GM23338 (cell line): Measurements from ENCODE around the gene MAP3K13. TPM values are rescaled to one million over a fixed set of nuclear protein-coding genes. Genes with fewer than 3 reads are reported as not detected.

Experiments used
- ATAC-seq: fragments of 200-7000 bp; cut with Tn5 transposase; 3 replicates; pipeline ENCODE4 v1.9.1; 2020
- DNase-seq: peaks from one replicate; pipeline ENCODE4 v3.0.0-alpha.2; 2015; ENCODE audit warnings: low spot score
- H2AFZ ChIP-seq: fragments of 200-600 bp; sonication (generic); 2 replicates; pipeline ENCODE4 v1.8.0; 2016; ENCODE audit warnings: antibody characterized with exemption, mild to moderate bottlenecking, moderate library complexity
- H3F3A ChIP-seq: fragments of 200-600 bp; sonication (generic); replicated peaks from 2 replicates; pipeline ENCODE4 v1.8.0; 2017; ENCODE audit warnings: antibody characterized with exemption, mixed run types, low read depth
- H3K27ac ChIP-seq: fragments of 200-600 bp; sonication (generic); 2 replicates; pipeline ENCODE4 v1.6.1; 2016; ENCODE audit warnings: low read depth
- H3K27me3 ChIP-seq: fragments of 200-600 bp; sonication (generic); 2 replicates; pipeline ENCODE4 v1.8.0; 2016; ENCODE audit warnings: mild to moderate bottlenecking, mixed run types, moderate library complexity; ENCODE audit not compliant: insufficient read depth
- H3K36me3 ChIP-seq: fragments of 200-600 bp; sonication (generic); 2 replicates; pipeline ENCODE4 v1.8.0; 2016; ENCODE audit warnings: mild to moderate bottlenecking; ENCODE audit not compliant: insufficient read depth
- H3K4me1 ChIP-seq: fragments of 200-600 bp; sonication (generic); 2 replicates; pipeline ENCODE4 v1.8.0; 2016; ENCODE audit warnings: mild to moderate bottlenecking, moderate library complexity; ENCODE audit not compliant: insufficient read depth
- H3K4me2 ChIP-seq: fragments of 200-600 bp; sonication (generic); 2 replicates; pipeline ENCODE4 v1.7.1; 2017; ENCODE audit warnings: mixed run types
- H3K4me3 ChIP-seq: fragments of 200-600 bp; sonication (generic); 2 replicates; pipeline ENCODE4 v1.6.1; 2016; ENCODE audit warnings: mixed run types
- H3K79me2 ChIP-seq: fragments of 200-600 bp; sonication (generic); replicated peaks from 2 replicates; pipeline ENCODE4 v1.8.0; 2017; ENCODE audit warnings: mild to moderate bottlenecking; ENCODE audit not compliant: insufficient read depth
- H3K9me2 ChIP-seq: fragments of 200-600 bp; sonication (generic); 2 replicates; pipeline ENCODE4 v1.8.0; 2017; ENCODE audit not compliant: insufficient read depth
- H4K20me1 ChIP-seq: fragments of 200-600 bp; sonication (generic); replicated peaks from 2 replicates; pipeline ENCODE4 v1.8.0; 2017; ENCODE audit warnings: mild to moderate bottlenecking; ENCODE audit not compliant: insufficient read depth
- H3K27ac Mint-ChIP-seq: 2 replicates; pipeline ENCODE4 v1.8.0; 2020; ENCODE audit warnings: inconsistent platforms, mild to moderate bottlenecking, moderate library complexity, mixed read lengths
- H3K27me3 Mint-ChIP-seq: 3 replicates; pipeline ENCODE4 v1.8.0; 2022; ENCODE audit warnings: low read depth, mild to moderate bottlenecking, moderate library complexity, mixed read lengths, inconsistent platforms; ENCODE audit not compliant: insufficient read depth, poor library complexity
- H3K36me3 Mint-ChIP-seq: 3 replicates; pipeline ENCODE4 v1.8.0; 2021; ENCODE audit warnings: low read depth, mild to moderate bottlenecking, inconsistent platforms, moderate library complexity, mixed read lengths
- H3K4me1 Mint-ChIP-seq: 3 replicates; pipeline ENCODE4 v1.8.0; 2020; ENCODE audit warnings: mild to moderate bottlenecking, inconsistent platforms, mixed read lengths
- H3K4me3 Mint-ChIP-seq: 3 replicates; pipeline ENCODE4 v1.8.0; 2021; ENCODE audit warnings: moderate library complexity, mild to moderate bottlenecking, inconsistent platforms, mixed read lengths
- H3K9me3 Mint-ChIP-seq: 3 replicates; pipeline ENCODE4 v1.8.0; 2020; ENCODE audit warnings: moderate library complexity, mild to moderate bottlenecking, inconsistent platforms, mixed read lengths
- CREB1 ChIP-seq: fragments of 250-450 bp; sonication (Bioruptor Pico); IDR thresholded peaks from 2 replicates; pipeline ENCODE4 v1.5.0; 2020; ENCODE audit warnings: low read depth, mild to moderate bottlenecking, moderate library complexity
- ETS1 ChIP-seq: IDR thresholded peaks from 2 replicates; pipeline ENCODE4 v1.6.1; 2016; ENCODE audit warnings: antibody characterized with exemption
- EZH2phosphoT487 ChIP-seq: fragments of 200-600 bp; sonication (generic); IDR thresholded peaks from one replicate; pipeline ENCODE4 v1.8.1; 2018; ENCODE audit warnings: antibody characterized with exemption; ENCODE audit not compliant: unreplicated experiment
- JUNB ChIP-seq: IDR thresholded peaks from one replicate; pipeline ENCODE4 v1.6.1; 2016; ENCODE audit warnings: antibody characterized with exemption; ENCODE audit not compliant: unreplicated experiment
- NANOG ChIP-seq: IDR thresholded peaks from 2 replicates; pipeline ENCODE4 v1.6.1; 2016; ENCODE audit warnings: antibody characterized with exemption, borderline replicate concordance
- POLR2AphosphoS5 ChIP-seq: IDR thresholded peaks from 2 replicates; pipeline ENCODE4 v1.6.1; 2016; ENCODE audit warnings: antibody characterized with exemption, low read depth
- STAT1 ChIP-seq: IDR thresholded peaks from one replicate; pipeline ENCODE4 v1.6.1; 2016; ENCODE audit warnings: antibody characterized with exemption; ENCODE audit not compliant: unreplicated experiment
- ZNF331 ChIP-seq: fragments of 250-450 bp; sonication (Bioruptor Pico); IDR thresholded peaks from 2 replicates; pipeline ENCODE4 v1.5.0; 2020; ENCODE audit warnings: low read depth, mild to moderate bottlenecking, moderate library complexity
- polyA plus RNA-seq: library from polyadenylated mRNA; unstranded; fragments of >200 nt; fragmentation: Nextera tagmentation; extraction: Ambion mirVana; gene quantifications from 2 replicates; pipeline ENCODE4 v1.2.1, GENCODE V29; 2016
- total RNA-seq: library from RNA; depleted of rRNA; stranded (reverse); fragments of >200 nt; shearing (Covaris generic); gene quantifications from 2 replicates; pipeline ENCODE4 v1.2.3, GENCODE V29; 2014
- TF ChIP-seq, protein P1 (sequence below), 2 experiments: fragments of 200-600 bp in 1 of 2; sonication (generic) in 1 of 2; conservative IDR thresholded peaks; 2 replicates each; pipeline versions ENCODE4 v1.5.1 to v1.6.1; 2016 to 2017; ENCODE audit warnings: antibody characterized with exemption in 2 of 2, low read depth in 2 of 2, mild to moderate bottlenecking in 2 of 2, moderate library complexity in 1 of 2
- TF ChIP-seq, protein P2 (sequence below): IDR thresholded peaks from one replicate; pipeline ENCODE4 v1.6.1; 2018; ENCODE audit warnings: antibody characterized with exemption; ENCODE audit not compliant: unreplicated experiment

MAP3K13 gene
- total and polyA plus RNA-seq, 2 experiments from 2014 or later: 10.7 to 129 TPM

DNA sequence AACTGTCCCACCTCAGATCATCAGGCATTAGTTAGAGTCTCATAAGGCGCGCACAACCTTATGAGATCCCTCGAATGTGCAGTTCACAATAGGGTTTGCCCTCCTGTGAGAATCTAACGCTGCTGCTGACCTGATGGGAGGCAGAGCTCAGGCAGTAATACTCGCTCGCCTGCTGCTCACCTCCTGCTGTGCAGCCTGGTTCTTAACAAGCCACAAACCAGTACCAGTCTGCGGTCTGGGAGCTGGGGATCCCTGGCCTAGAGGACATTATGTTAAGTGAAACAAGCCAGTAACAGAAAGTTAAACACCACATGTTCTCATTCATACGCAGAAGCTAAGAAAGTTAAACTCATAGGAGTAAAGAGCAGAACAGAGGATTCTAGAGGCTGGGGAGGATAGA lies 47.0 kb downstream of the MAP3K13 start:
- no peaks in the 10 kb centered on the region for H3K9me3 Mint-ChIP-seq
- H3K4me2 ChIP-seq: no peak overlapping the region
- no peaks in the 10 kb centered on the region for H3K27me3 ChIP-seq
- peaks cover 2% of the 10 kb centered on the region; the same call in 2 of the 3 replicates for H3K4me1 Mint-ChIP-seq
- H3K4me3 Mint-ChIP-seq: no peak overlapping the region
- no peak overlapping the region for H3K4me3 ChIP-seq
- peaks cover 2% of the 10 kb centered on the region for H3K27me3 Mint-ChIP-seq
- no peaks in the 10 kb centered on the region for H3K9me2 ChIP-seq
- no peaks in the 10 kb centered on the region for H3K36me3 ChIP-seq
- H3K27ac Mint-ChIP-seq: no peak overlapping the region
- TF ChIP-seq CREB1 (CRISPR knock-in tag): no peak
- TF ChIP-seq, protein P1, sequence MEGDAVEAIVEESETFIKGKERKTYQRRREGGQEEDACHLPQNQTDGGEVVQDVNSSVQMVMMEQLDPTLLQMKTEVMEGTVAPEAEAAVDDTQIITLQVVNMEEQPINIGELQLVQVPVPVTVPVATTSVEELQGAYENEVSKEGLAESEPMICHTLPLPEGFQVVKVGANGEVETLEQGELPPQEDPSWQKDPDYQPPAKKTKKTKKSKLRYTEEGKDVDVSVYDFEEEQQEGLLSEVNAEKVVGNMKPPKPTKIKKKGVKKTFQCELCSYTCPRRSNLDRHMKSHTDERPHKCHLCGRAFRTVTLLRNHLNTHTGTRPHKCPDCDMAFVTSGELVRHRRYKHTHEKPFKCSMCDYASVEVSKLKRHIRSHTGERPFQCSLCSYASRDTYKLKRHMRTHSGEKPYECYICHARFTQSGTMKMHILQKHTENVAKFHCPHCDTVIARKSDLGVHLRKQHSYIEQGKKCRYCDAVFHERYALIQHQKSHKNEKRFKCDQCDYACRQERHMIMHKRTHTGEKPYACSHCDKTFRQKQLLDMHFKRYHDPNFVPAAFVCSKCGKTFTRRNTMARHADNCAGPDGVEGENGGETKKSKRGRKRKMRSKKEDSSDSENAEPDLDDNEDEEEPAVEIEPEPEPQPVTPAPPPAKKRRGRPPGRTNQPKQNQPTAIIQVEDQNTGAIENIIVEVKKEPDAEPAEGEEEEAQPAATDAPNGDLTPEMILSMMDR (conservative IDR thresholded peaks at IDR 0.05; ENCODE audit: low read depth in 2 of 2): no peak
- TF ChIP-seq, protein P2, sequence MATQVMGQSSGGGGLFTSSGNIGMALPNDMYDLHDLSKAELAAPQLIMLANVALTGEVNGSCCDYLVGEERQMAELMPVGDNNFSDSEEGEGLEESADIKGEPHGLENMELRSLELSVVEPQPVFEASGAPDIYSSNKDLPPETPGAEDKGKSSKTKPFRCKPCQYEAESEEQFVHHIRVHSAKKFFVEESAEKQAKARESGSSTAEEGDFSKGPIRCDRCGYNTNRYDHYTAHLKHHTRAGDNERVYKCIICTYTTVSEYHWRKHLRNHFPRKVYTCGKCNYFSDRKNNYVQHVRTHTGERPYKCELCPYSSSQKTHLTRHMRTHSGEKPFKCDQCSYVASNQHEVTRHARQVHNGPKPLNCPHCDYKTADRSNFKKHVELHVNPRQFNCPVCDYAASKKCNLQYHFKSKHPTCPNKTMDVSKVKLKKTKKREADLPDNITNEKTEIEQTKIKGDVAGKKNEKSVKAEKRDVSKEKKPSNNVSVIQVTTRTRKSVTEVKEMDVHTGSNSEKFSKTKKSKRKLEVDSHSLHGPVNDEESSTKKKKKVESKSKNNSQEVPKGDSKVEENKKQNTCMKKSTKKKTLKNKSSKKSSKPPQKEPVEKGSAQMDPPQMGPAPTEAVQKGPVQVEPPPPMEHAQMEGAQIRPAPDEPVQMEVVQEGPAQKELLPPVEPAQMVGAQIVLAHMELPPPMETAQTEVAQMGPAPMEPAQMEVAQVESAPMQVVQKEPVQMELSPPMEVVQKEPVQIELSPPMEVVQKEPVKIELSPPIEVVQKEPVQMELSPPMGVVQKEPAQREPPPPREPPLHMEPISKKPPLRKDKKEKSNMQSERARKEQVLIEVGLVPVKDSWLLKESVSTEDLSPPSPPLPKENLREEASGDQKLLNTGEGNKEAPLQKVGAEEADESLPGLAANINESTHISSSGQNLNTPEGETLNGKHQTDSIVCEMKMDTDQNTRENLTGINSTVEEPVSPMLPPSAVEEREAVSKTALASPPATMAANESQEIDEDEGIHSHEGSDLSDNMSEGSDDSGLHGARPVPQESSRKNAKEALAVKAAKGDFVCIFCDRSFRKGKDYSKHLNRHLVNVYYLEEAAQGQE: no peak
- TF ChIP-seq STAT1: no peak
- no peak for TF ChIP-seq ETS1
- no peak for TF ChIP-seq NANOG
- no peak for TF ChIP-seq POLR2AphosphoS5
- TF ChIP-seq JUNB: no peak
- no peak for TF ChIP-seq EZH2phosphoT487
- TF ChIP-seq ZNF331: no peak
- H3K27ac ChIP-seq: no peak overlapping the region
- no peaks in the 10 kb centered on the region for H3K36me3 Mint-ChIP-seq
- H3F3A ChIP-seq: no peaks in the 10 kb centered on the region
- DNase-seq (peak; percentile 26), ATAC-seq (peak; percentile 85)
- H3K79me2 ChIP-seq: no peaks in the 10 kb centered on the region
- H4K20me1 ChIP-seq: no peaks in the 10 kb centered on the region
- H3K4me1 ChIP-seq: no peaks in the 10 kb centered on the region
- H2AFZ ChIP-seq: no peak overlapping the region

DNA sequence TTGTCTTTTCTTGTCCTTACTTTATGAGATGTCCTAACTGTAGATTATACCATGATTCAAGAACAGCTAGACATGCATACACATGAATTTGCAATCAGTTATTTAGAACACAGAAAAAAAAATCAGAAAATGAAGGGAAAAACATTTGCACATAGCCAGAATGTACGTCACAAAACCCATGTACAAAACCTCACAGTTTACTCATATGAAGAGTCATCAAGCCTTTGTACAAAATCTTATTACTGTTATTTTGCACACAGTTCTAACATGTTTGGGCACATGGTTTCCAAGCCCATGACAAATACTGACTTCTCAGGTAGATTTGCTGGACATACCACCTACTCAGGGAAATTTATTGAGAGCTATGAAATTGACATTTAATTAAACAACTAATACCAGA lies 48.2 kb downstream of the MAP3K13 start:
- H3K36me3 Mint-ChIP-seq: no peaks in the 10 kb centered on the region
- H3K4me3 Mint-ChIP-seq: no peak overlapping the region
- no peaks in the 10 kb centered on the region for H3K79me2 ChIP-seq
- no peaks in the 10 kb centered on the region for H3F3A ChIP-seq
- H3K4me3 ChIP-seq: no peak overlapping the region
- ATAC-seq: no peak
- no peak overlapping the region for H2AFZ ChIP-seq
- H3K4me1 ChIP-seq: no peaks in the 10 kb centered on the region
- H3K4me1 Mint-ChIP-seq: peaks cover 2% of the 10 kb centered on the region; the same call in 2 of the 3 replicates
- H3K36me3 ChIP-seq: no peaks in the 10 kb centered on the region
- peaks cover 2% of the 10 kb centered on the region for H3K27me3 Mint-ChIP-seq
- H3K27me3 ChIP-seq: no peaks in the 10 kb centered on the region
- no peak for DNase-seq
- H3K27ac ChIP-seq: no peak overlapping the region
- H3K9me2 ChIP-seq: no peaks in the 10 kb centered on the region
- no peaks in the 10 kb centered on the region for H4K20me1 ChIP-seq
- H3K4me2 ChIP-seq: no peak overlapping the region
- no peaks in the 10 kb centered on the region for H3K9me3 Mint-ChIP-seq
- no peak overlapping the region for H3K27ac Mint-ChIP-seq
- TF ChIP-seq JUNB (no peak), EZH2phosphoT487 (no peak), POLR2AphosphoS5 (no peak), NANOG (no peak), STAT1 (no peak)
- TF ChIP-seq, protein P2: no peak
